HG03280 (cell line): Measurements from ENCODE around the gene PPAT.
"Not testable (repeated sequence)": the region's sequence is repeated elsewhere in the genome, so short reads cannot be mapped to it uniquely, and the experiment has no call there.

Experiments
- ATAC-seq: cut with Tn5 transposase; IDR thresholded peaks from one replicate; pipeline ENCODE4 v1.9.1; 2021; ENCODE audit warnings: mild to moderate bottlenecking, moderate library complexity; ENCODE audit not compliant: unreplicated experiment

PPAT gene

GRCh38 chr4:56387023-56388001 lies 48.1 kb downstream of the PPAT start, which contains the start of gene AASDH:
AASDH (minus strand) TSS chr4:56387491; CDS start chr4:56384299, 3,192 bp downstream.
- peak; percentile 93 for ATAC-seq

- ATAC-seq, result no peak
Measured at GRCh38 chr4:56386091-56386490, 49.3 kb downstream of the PPAT start.

- ATAC-seq, result no peak
Measured at GRCh38 chr4:56375458-56375857, 60.0 kb downstream of the PPAT start.

- ATAC-seq, result no peak
Measured at GRCh38 chr4:56374956-56375355, 60.5 kb downstream of the PPAT start.

- no peak for ATAC-seq
Measured at GRCh38 chr4:56372774-56373173, 62.6 kb downstream of the PPAT start.

- ATAC-seq, result no peak
Measured at GRCh38 chr4:56371426-56372220, 63.8 kb downstream of the PPAT start.

GRCh38 chr4:56370377-56370776 lies 65.0 kb downstream of the PPAT start:
- no peak for ATAC-seq

GRCh38 chr4:56362981-56363380 lies 72.4 kb downstream of the PPAT start:
- ATAC-seq, result not testable (repeated sequence)

- no peak for ATAC-seq
Measured at GRCh38 chr4:56360071-56360470, 75.3 kb downstream of the PPAT start.

GRCh38 chr4:56356650-56357049 lies 78.8 kb downstream of the PPAT start:
- ATAC-seq, result no peak

- ATAC-seq, result no peak
Measured at GRCh38 chr4:56348576-56348975, 86.8 kb downstream of the PPAT start.

- no peak for ATAC-seq
Measured at GRCh38 chr4:56345458-56345857, 90.0 kb downstream of the PPAT start.
